IPS-18c (cell line): ENCODE data around the gene PCDH17.
A peak's percentile ranks its signal among the peaks of the same experiment; 100 is the strongest.

Experiments
- H3K4me3 ChIP-seq: 2 replicates; pipeline ENCODE4 v1.7.0; 2013; ENCODE audit warnings: low read depth, mild to moderate bottlenecking, low read length, moderate library complexity; ENCODE audit not compliant: insufficient read depth
- H3K9me3 ChIP-seq: one replicate; pipeline ENCODE4 v1.6.1; 2013; ENCODE audit warnings: mild to moderate bottlenecking, low read length, moderate library complexity; ENCODE audit not compliant: control insufficient read depth, insufficient read depth

PCDH17 gene

DNA sequence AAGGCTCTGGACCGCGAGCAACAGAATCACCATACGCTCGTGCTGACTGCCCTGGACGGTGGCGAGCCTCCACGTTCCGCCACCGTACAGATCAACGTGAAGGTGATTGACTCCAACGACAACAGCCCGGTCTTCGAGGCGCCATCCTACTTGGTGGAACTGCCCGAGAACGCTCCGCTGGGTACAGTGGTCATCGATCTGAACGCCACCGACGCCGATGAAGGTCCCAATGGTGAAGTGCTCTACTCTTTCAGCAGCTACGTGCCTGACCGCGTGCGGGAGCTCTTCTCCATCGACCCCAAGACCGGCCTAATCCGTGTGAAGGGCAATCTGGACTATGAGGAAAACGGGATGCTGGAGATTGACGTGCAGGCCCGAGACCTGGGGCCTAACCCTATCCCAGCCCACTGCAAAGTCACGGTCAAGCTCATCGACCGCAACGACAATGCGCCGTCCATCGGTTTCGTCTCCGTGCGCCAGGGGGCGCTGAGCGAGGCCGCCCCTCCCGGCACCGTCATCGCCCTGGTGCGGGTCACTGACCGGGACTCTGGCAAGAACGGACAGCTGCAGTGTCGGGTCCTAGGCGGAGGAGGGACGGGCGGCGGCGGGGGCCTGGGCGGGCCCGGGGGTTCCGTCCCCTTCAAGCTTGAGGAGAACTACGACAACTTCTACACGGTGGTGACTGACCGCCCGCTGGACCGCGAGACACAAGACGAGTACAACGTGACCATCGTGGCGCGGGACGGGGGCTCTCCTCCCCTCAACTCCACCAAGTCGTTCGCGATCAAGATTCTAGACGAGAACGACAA is 1.8 kb downstream of the PCDH17 start:
- Histone ChIP-seq H3K4me3 (peak overlapping the region; percentile 63), H3K9me3 (no peaks in the 10 kb centered on the region)

DNA sequence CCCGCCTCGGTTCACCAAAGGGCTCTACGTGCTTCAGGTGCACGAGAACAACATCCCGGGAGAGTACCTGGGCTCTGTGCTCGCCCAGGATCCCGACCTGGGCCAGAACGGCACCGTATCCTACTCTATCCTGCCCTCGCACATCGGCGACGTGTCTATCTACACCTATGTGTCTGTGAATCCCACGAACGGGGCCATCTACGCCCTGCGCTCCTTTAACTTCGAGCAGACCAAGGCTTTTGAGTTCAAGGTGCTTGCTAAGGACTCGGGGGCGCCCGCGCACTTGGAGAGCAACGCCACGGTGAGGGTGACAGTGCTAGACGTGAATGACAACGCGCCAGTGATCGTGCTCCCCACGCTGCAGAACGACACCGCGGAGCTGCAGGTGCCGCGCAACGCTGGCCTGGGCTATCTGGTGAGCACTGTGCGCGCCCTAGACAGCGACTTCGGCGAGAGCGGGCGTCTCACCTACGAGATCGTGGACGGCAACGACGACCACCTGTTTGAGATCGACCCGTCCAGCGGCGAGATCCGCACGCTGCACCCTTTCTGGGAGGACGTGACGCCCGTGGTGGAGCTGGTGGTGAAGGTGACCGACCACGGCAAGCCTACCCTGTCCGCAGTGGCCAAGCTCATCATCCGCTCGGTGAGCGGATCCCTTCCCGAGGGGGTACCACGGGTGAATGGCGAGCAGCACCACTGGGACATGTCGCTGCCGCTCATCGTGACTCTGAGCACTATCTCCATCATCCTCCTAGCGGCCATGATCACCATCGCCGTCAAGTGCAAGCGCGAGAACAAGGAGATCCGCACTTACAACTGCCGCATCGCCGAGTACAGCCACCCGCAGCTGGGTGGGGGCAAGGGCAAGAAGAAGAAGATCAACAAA is 2.6 kb downstream of the PCDH17 start:
- peak overlapping the region; percentile 39 for H3K4me3 ChIP-seq
- no peaks in the 10 kb centered on the region for H3K9me3 ChIP-seq

DNA sequence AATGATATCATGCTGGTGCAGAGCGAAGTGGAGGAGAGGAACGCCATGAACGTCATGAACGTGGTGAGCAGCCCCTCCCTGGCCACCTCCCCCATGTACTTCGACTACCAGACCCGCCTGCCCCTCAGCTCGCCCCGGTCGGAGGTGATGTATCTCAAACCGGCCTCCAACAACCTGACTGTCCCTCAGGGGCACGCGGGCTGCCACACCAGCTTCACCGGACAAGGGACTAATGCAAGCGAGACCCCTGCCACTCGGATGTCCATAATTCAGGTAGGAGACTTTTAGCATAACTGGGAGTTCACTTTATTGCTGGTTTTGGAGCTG is 3.3 kb downstream of the PCDH17 start:
- Histone ChIP-seq H3K4me3 (peak overlapping the region; percentile 39), H3K9me3 (no peaks in the 10 kb centered on the region)

DNA sequence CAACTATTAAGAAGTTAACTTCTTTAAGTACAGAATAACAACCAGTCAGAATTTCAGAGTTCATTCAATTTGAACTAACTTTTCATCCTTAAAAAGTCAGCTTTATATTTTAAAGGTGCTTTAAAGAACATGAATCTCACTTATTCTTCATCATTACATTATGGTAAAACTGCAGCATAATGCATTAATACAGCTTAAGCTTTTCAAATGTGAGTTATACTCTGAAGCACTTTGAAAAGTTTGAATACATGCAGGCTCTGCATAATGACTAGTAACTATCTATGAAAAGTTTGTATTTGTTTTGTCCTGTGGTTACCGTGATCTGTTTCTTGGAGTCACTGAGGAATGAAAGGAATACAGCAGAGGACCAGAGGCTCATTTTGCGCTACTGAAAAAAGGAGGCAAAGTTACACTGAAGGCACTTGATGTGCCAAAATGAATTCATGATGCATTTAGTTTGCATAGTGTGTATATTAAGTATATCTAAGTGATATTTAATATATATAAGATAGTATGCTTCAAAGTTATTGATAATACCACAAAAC is 4.1 kb downstream of the PCDH17 start:
- H3K4me3 ChIP-seq = no peak overlapping the region

DNA sequence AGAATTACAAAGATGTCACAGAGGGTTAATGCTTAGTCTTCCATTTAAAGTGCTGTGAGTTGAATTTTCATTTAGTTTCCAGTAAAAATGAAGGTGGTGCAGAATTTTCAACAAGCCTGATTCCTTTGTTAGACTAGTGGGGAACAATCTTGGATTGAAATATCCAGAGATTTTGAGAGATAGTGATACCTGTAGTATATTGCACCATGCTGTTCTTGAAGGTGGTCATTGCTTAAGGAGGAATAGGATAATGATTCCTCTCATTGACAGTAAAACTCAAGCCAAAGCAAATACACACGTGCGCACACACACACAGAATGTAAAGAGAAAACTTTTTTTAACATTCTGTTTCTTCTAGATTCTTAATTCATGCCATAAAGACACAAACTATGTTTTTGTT is 5.3 kb downstream of the PCDH17 start:
- Histone ChIP-seq H3K9me3 (no peaks in the 10 kb centered on the region), H3K4me3 (no peak overlapping the region)

More for the DNA sequence above, 4.1 kb downstream of the PCDH17 start:
- H3K9me3 ChIP-seq = no peaks in the 10 kb centered on the region

DNA sequence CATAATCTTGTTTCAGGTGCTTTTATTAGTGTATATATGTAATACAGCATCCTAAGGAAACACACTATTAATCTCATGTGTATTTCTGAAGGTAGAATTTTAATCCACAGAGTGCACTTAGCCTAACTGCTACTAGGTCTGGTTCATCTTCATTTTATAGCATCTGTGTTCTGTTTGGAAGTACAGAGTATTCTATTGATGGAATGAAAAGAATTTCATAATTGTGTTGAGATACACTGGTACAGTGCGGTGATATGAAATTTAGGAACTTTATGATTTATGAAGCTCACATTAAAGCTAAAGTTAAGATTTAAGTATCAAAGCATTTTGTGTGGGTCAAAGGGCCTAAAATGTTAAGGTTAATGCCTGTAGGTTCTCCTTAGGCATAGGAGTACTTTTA is 6.0 kb downstream of the PCDH17 start:
- H3K9me3 ChIP-seq = no peaks in the 10 kb centered on the region
- no peak overlapping the region for H3K4me3 ChIP-seq

DNA sequence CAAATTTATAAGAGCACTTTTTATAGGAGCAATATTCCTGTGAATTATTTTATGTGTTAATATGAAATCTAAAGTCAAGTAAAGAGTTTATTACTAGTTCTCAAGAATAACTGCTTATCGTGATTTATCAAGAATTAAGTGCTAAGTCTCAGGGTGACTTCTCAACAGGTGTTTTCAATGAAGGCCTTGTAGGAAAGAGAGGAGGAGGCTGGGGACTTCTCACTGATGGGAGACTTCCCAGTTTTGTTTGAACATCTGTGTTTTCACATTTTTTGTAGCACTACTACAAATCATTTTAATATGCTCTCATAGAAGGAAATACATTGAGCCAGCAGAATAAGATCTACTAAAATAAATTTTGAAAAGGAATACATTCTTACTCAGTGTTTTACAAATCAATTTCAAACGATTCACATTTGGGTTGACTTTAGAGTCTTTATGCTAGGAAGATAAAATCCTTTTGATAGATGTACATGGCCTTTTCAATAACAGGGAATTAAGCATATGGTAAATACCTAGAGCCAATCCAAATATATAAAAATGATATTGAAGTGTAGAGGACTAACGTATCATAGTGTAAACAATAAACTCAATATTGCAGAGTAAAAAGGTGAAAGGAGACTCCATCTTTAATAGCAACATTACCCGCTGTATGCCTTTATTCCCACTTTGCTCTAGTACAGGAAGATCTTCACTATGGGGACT is 6.8 kb downstream of the PCDH17 start:
- no peaks in the 10 kb centered on the region for H3K9me3 ChIP-seq

DNA sequence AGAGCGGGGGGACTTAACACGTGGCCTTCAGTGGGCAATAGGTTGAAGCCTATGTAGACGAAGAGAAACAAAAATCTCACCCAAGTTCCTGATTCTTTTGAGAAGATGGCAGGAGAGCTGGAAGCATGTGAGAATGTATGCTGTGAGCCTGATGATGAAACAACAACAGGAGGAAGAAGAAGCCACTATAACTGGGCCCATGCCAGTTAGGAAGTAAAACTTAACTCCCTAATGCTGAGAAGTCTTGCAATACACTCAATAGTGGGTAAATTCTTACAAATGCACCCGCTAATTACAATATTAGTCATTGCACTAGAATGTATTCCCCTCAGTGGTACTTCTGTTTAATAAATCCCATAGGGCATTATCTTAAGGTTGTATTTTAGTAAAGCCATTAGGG is 9.1 kb downstream of the PCDH17 start:
- H3K4me3 ChIP-seq = no peak overlapping the region

More for the DNA sequence above, 6.8 kb downstream of the PCDH17 start:
- no peak overlapping the region for H3K4me3 ChIP-seq

DNA sequence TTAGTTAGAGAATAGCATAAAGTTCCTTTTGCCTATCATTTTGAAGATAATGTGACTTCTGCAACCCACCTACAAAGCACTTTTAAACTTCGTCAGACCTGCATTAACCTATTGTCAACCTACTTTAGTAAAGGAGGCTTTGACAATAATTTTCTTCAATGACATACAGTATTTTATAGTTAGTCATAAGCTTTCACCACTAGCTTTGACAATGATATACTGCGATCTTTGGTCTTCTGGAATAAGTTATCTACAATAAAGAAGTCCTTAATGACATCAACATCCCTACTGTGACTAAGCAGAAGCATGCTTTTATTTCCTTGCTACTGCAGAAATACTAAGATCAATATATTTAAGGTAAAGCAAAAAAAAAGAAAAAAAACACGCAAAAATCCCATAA is 9.5 kb downstream of the PCDH17 start:
- no peaks in the 10 kb centered on the region for H3K9me3 ChIP-seq
- H3K4me3 ChIP-seq = no peak overlapping the region

More for the DNA sequence above, 9.1 kb downstream of the PCDH17 start:
- H3K9me3 ChIP-seq = no peaks in the 10 kb centered on the region

DNA sequence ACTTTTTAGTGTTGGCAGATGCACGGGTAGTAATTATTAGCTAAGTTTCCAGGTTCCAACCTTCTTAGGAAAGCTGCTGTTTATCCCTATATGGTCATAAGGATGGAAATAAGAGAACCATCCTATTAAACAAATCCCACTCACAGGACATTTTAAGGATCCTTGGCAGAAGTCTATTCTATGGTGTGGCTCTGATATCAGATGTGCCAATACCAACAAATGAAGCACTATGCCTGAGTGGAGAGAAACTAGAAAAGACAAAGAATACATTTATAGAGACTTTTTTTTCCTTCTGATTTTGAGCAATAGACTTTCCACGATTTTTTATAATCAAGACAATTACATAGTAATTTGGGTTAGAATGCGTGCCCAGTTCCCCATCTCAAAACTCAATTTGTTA is 12.6 kb downstream of the PCDH17 start:
- Histone ChIP-seq H3K4me3 (no peak overlapping the region), H3K9me3 (no peaks in the 10 kb centered on the region)

DNA sequence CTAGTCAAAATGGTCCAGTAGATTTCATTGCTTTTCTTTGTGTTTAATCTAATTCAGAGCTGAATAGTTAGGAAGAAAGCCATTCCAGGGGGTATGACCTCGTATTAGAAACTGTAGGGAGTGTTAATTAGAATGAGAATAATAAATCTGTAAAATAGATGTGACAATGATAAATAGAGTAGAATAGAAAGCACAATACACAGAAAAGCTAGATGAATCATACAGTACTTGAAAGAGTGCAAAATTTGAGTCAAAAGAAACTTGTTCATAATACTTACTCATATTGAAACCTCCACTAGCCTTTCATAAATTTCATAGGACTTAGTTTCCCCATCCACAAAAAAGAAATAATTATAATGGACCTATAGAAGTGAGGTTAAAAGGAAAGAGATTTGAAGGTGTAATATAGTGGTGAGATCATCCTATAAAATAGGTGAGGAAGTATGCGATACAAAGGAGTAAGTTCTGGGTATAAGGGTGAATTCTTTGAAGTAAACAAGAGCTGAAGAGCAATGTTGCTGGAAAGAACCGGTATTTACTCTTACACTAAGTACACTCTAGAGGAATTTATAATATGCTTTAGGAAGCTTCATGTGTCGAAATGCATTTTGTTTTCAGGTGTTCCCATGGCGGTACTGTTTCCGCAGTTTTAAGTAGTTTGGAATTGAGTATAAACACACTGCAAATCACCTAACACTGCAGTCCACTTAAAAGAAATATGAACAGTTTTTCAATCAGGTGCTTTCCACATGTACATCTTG is 21.9 kb downstream of the PCDH17 start:
- no peak overlapping the region for H3K4me3 ChIP-seq
- no peaks in the 10 kb centered on the region for H3K9me3 ChIP-seq

DNA sequence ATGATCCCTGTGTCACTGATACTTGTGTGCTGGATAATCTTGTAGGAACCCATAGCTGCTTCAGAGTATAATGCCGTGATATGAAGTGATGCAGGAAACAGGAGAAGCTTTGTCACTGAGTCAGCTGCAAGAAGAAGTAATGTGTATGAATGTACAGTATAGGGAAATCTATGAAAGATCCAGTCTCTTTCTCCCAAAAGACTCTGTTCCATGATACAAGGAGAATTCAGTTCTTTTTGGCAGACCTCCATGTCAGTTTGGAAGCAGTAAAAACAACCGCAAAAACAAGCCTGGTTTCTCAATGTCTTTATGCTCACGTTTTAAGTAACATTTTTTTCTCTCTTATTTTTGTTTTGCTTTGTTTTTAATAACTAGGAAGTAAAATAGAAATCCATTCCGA is 33.9 kb downstream of the PCDH17 start:
- no peak overlapping the region for H3K4me3 ChIP-seq
- no peaks in the 10 kb centered on the region for H3K9me3 ChIP-seq

DNA sequence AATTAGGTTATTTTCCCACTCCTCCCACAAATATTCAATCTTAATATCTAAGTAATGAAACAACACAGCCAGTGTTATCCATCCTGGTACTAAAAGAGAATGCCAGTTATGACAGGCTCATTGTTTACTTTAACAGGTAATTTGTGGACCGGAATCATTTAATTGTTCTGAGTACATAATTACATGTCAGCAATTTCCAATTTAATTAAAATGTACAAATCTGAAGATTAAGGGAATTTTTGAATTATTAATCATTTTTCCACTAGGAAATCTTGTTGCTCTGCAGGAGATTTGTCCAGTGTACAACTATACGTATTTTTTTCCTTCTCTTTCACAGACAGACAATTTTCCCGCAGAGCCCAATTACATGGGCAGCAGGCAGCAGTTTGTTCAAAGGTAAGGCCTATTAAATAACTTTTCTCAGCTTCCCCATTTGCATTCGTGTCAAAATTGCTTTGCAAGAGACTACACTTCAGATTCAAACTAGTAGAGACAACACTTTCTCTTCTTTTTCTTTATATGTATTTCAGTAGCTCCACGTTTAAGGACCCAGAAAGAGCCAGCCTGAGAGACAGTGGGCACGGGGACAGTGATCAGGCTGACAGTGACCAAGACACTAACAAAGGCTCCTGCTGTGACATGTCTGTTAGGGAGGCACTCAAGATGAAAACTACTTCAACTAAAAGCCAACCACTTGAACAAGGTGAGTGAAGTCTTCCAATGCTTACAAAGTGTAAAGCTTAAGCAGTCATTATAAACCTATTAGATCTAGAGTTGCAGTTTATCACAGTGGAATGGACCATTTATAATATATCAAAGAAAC is 34.8 kb downstream of the PCDH17 start:
- no peak overlapping the region for H3K4me3 ChIP-seq

DNA sequence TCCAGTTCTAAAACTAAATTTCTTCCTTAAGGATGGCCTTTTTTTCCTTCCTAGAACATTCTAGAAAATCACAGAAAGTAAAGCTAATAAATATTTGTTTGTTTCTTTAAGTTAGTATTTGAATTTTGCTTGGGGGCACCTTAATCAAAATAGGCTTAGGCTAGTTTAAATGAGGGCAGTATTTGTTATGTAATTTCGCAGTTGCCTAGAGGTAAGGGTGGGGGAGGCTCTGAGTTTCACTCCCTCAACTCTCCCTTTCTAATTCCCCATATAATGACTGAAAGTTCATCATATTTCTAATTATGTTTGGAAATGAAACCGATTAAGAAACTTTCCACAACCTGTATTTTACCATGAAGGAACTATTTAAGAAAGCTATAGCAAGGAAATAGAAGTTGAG is 40.6 kb downstream of the PCDH17 start:
- Histone ChIP-seq H3K9me3 (no peaks in the 10 kb centered on the region), H3K4me3 (no peak overlapping the region)

More for the DNA sequence above, 34.8 kb downstream of the PCDH17 start:
- no peaks in the 10 kb centered on the region for H3K9me3 ChIP-seq

DNA sequence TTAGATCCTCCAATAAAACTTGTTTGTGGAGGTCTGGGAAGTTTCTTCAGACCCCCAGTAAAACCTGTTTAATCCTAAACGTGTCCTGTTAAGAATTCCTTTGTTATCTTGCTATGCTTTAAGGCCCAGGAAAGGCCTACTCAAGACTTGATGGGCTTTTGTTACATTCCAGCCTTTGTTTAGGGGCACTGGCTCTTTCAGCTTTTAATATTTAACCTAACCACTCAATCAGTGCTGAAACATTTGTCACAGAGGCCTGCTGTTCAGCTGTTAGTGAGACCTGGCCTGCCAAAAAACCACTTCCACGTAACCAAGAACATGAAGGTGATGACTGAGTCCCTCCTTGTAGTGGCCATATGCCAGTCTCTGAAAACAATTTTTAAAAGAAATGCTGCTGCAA is 41.7 kb downstream of the PCDH17 start:
- Histone ChIP-seq H3K4me3 (no peak overlapping the region), H3K9me3 (no peaks in the 10 kb centered on the region)

DNA sequence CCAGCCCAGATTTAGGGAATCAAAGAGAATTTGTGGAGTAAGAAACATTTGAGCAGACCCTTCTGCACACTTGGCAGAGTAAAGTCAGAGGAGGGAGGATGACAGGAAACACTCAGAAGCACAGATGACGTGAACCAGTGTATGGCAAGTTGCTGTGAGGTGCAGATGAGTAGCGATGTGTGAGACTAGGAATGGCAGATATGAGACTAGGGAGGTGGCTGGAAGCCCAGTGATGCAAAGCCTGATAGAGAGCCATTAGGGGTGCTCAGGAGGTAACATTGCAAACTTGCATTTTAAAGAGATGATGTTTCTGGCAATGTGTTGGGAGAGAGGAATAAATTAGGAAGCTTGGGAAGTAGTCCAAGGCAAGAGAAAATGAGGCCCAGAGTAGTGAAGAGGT is 44.0 kb downstream of the PCDH17 start:
- Histone ChIP-seq H3K9me3 (no peaks in the 10 kb centered on the region), H3K4me3 (no peak overlapping the region)
